ENCODE results near the gene DLG1. TPM values are rescaled to one million over a fixed set of nuclear protein-coding genes. Genes with fewer than 3 reads are reported as not detected.
A peak's percentile ranks its signal among the peaks of the same experiment; 100 is the strongest.

DLG1 gene
- total RNA-seq, 1 donor from 2014 or later, result 80.2 TPM

DNA sequence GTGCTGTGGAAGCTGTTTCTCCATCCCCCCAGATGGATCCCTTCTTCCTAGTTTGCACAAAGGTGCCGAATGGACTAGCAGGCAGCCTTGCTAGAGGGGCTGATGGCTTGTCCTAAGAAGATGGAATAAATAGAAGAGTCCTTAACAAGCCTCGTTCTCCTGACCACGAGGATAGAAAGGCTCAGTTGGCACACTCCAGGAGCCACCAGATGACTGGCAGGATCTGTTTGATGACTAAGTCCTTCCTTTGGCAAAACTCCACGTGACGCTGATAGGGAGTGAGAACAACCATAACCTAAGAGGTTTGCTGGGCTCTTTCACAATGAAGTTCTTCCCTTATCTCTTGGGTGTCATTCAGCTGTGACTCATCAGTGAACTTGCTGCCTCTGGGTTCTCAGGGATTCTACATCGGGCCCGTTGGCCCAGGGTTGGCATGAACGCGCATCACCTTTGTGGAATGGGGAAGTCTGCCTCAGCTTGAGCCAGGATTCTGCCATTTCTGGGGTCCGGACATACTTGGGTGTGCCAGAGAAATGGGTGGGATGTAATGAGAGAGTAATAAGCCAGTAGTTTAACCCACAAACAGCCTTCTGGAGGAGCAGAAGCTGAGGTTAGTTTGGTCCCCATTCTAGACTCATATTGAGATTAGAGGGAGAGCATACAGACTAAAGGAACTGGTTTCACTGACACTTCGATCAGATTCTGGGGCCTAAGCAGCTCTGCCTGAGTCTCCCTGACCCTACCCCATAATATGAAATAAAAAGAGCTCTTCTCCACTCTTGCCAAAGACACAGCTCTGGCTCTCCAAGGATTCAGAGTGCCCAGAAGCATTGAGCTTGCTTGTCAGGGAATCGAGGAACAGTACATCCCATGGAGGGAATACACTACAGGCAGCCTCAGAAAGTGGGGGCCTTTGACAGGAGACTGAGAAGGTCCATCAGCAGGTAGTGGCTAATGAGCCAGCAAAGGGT is 266.8 kb downstream of the DLG1 start:
- intact Hi-C loops (cut with DNase I), result no loop called here

DNA sequence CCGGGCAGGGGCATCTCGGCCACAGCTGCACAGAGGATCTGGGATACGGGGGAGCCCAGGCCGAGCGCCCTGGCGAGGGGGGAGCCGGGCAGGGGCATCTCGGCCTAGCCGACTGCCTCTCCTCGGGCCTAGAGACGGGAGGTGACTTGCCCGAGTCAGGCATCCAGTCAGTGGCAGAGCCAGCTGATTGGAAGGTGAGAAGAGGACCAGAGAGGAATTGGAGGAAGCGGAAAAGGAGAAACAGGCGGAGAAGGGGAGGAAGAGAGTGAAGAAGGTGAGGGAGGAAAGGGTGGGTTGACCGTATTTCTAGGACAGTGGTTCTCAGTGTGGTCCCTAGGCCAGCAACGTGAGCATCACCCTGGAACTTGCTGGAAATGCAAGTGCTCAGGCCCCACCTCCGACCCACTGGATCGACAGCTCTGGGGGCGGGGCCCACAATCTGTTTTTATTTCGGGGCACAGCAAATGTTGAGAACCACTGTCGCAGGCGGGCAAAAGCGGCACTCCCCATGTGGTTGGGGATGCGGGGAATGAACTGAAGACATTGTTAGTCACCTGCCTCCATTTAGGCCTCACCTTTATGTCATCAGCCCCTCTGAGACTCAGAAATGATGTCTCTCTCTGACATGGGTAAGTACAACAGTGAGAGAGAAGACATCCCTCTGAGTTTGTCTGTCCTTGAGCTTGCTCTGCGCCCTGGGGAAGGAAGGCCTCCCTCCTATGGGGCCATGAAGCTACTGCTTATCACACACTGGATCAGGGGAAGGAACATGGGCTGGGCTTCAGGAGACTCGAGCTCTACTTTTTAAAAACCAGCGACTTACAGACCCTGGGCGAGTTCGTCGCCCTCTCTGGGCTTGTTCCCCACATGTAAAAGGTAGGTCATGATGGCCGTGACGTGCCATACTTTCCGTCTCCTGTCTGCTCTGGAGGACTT is 267.8 kb downstream of the DLG1 start:
- H3K4me1 ChIP-seq, result peaks cover 20% of the 10 kb centered on the region
- ATAC-seq, result no peak
- intact Hi-C loops (cut with DNase I), result no loop called here

More for the DNA sequence above, 266.8 kb downstream of the DLG1 start:
- peaks cover 10% of the 10 kb centered on the region for H3K27me3 ChIP-seq (ENCODE audit: low read depth)
- no peak overlapping the region for H3K4me3 ChIP-seq
- DNase-seq, result no peak
- H3K27ac ChIP-seq, result no peak overlapping the region
- TF ChIP-seq CTCF (IDR thresholded peaks at IDR 0.05), result no peak
- H3K4me1 ChIP-seq, result peaks cover 26% of the 10 kb centered on the region
- H3K36me3 ChIP-seq, result no peaks in the 10 kb centered on the region
- H3K9me3 ChIP-seq, result no peaks in the 10 kb centered on the region
- ATAC-seq, result peak; percentile 50 to 64

DNA sequence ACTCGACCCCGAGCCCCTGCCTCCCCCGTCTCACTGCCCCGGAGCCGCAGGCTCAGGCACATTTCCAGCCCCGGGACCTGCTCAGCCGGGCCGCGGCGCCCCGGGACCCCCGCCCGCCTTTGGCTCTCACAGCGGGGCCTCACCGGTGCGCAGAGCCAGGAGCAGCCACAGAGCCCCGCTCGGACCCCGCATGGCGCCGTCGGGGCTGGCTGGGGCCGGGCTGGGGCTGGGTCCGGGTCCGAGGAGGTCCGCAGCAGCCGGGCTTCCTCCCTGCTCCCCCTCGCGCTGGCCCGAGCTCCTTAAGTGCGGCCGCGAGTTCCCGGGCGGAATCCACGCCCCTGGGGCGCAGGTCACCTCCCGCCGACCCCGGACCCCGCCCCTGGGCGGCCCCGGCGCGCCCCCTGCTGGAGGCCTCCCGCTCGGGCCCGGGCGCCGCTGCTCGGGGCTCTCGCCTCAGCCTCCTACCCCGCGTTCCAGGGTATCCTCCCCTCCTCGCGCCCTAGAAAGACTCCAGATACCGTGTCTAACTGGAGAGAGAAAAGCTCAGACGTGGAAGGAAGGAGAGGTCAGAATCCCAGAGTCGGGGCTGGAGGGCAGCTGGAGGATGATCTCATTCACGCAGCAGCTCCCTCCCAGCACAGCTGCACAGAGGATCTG is 268.8 kb downstream of the DLG1 start, which contains the start of gene MELTF:
MELTF (minus strand) TSS at position 307 of the 657 bp plus-strand sequence; CDS start at position 192, 115 bp downstream.
- H3K4me1 ChIP-seq, result peaks cover 20% of the 10 kb centered on the region
- H3K27me3 ChIP-seq (ENCODE audit: low read depth), result peaks cover 10% of the 10 kb centered on the region
- DNase-seq (peak; percentile 82), ATAC-seq (peak; percentile 88 to 93)
- no peak within 1 kb of the TSS for H3K27ac ChIP-seq
- intact Hi-C loops (cut with DNase I), result no loop called here
- H3K36me3 ChIP-seq, result no peaks in the 10 kb centered on the region
- H3K4me3 ChIP-seq, result peak within 1 kb of the TSS; percentile 59
- TF ChIP-seq CTCF (IDR thresholded peaks at IDR 0.05), result peak; percentile 84
- no peaks in the 10 kb centered on the region for H3K9me3 ChIP-seq

More for the DNA sequence above, 267.8 kb downstream of the DLG1 start:
- H3K4me3 ChIP-seq, result peak overlapping the region; percentile 59
- no peaks in the 10 kb centered on the region for H3K9me3 ChIP-seq
- H3K27ac ChIP-seq, result no peak overlapping the region
- no peak for TF ChIP-seq CTCF (IDR thresholded peaks at IDR 0.05)
- no peaks in the 10 kb centered on the region for H3K36me3 ChIP-seq
- peaks cover 10% of the 10 kb centered on the region for H3K27me3 ChIP-seq (ENCODE audit: low read depth)
- no peak for DNase-seq

GRCh38 chr3:197028728-197029510 is 269.5 kb downstream of the DLG1 start:
- peak overlapping the region; percentile 59 for H3K4me3 ChIP-seq
- peaks cover 10% of the 10 kb centered on the region for H3K27me3 ChIP-seq (ENCODE audit: low read depth)
- no peaks in the 10 kb centered on the region for H3K9me3 ChIP-seq
- TF ChIP-seq CTCF (IDR thresholded peaks at IDR 0.05), result no peak
- no peaks in the 10 kb centered on the region for H3K36me3 ChIP-seq
- intact Hi-C loops (cut with DNase I), result no loop called here
- ATAC-seq (peak; percentile 10 to 22), DNase-seq (no peak)
- H3K4me1 ChIP-seq, result peaks cover 20% of the 10 kb centered on the region
- no peak overlapping the region for H3K27ac ChIP-seq

Data from lower lobe of right lung (tissue), 2 donors.